Measurements from ENCODE around the gene RASA2.

DNA sequence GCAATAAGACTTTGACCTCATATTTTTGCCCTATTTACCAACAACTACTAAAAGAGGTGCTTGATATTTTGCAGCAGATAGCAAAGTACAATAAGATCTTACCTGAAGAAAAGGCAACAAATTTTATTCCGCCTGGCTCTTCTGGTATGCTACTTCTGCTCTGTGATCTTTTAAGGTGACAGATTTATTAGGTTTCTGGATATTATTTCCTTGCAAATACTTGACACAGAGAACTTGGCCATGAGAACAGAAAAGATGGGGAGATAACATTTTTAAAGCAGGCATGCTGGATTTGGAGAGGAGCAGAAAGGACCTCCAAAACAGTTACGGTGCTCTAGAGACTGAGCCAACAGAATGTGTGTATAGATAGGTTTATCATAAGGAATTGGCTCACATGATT lies 164.6 kb downstream of the RASA2 start:
- TF ChIP-seq, protein P1, sequence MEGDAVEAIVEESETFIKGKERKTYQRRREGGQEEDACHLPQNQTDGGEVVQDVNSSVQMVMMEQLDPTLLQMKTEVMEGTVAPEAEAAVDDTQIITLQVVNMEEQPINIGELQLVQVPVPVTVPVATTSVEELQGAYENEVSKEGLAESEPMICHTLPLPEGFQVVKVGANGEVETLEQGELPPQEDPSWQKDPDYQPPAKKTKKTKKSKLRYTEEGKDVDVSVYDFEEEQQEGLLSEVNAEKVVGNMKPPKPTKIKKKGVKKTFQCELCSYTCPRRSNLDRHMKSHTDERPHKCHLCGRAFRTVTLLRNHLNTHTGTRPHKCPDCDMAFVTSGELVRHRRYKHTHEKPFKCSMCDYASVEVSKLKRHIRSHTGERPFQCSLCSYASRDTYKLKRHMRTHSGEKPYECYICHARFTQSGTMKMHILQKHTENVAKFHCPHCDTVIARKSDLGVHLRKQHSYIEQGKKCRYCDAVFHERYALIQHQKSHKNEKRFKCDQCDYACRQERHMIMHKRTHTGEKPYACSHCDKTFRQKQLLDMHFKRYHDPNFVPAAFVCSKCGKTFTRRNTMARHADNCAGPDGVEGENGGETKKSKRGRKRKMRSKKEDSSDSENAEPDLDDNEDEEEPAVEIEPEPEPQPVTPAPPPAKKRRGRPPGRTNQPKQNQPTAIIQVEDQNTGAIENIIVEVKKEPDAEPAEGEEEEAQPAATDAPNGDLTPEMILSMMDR (conservative IDR thresholded peaks at IDR 0.05; ENCODE audit: low read length), result no peak
- TF ChIP-seq EZH2phosphoT487 (IDR thresholded peaks at IDR 0.05; ENCODE audit: borderline replicate concordance), result no peak
